ENCODE measurements around the gene TRNT1.

Gene TRNT1

DNA sequence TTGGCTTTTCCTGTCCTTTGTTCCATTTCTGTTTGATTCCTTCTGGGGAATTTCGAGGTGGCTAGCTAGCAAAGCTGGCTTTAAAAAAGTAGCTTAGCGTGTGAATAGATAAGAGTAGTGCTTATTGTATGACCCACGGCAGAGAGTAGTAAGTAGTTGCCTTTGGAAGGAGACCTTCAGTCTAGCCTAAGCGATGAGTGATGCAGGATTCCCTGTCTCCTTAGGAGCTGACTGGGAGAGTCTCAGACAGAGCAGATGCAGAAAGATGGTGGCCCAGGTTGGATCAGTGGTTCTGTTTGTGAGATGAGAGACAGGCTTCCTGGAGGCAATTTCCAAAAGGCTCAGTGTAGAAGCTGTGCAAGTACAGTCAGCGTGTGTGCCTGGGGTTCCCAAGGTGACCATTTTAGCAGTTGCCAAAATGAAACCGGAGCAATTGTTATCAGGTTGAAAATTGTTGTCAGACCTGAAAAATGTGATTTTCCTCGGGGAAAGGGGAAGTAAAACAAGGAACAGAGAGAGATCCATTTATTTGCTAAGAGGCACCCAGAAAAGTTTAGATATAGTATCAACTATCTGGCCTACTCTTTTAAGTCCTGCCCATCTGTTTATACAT lies 15.9 kb upstream of the TRNT1 start:
- no peak for DNase-seq (ENCODE audit: low spot score)

DNA sequence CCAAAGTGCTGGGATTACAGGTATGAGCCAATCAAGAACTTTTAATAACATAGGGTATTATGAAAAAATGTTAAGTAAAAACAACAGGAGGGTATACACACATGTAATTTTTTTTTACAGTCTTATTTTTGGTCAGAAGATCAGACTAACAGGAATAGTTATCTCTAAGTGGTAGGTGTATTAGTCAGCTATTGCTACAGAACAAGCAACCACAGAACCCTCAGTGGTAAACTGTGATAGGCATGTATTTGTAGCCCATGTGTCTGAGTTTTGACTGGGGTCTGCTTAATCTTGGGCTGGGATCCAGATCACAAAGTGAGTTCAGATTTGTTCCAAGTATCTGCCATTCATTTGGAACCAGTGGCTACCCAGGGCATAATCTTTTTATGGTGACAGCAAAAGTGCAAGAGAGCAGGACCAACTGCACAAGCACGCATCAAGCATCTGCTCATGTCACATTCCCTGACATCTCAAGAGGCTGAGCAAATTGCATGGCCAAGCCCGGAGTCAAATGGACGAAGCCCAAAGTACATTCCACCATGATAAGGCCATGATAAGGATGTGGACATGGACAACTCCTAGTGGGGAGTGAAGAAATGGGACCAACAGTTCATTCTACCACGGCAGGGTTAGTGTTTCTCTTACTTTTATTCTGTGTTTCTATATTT lies 13.6 kb upstream of the TRNT1 start:
- no peak for DNase-seq (ENCODE audit: low spot score)

DNA sequence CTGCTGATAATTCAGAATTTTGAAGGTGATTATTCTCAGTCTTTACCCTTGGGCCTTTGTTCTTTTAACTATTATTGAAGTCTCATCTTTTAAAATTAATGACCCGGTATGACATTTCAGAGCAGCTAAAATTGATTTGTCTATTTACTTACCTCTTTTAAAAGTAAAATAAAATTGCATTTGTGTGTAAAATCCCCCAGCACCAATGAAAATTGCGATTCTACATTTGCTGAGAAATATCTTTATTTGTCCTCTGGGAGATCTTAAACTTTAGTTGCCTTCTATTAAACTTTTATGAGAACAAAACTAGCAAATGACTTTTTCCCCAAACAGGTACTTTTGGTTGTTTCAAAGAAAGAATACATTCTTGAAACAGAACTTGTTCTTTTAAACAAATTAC lies 9.1 kb upstream of the TRNT1 start:
- no peak for DNase-seq (ENCODE audit: low spot score)

DNA sequence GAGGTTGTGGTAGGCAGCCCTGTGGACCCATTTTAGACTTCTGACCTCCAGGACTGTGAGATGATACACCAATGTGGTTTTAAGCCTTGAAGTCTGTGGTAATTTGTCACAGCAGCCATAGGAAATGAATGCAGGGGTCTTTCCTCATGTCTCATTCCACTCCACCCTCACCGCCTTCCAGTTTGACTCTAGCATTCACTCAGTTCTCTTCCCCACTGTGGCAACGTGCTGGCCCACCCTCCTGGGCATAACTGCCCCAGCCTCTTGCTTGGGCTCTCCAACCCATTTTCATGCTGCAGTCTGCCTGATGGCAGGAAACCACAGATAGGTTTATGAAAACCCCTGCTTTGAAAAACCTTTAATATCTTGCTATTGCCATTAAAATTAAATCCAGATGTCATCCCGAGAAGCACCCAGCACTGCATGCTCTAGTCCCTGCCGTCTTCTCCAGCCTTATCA lies 7.3 kb upstream of the TRNT1 start:
- DNase-seq (ENCODE audit: low spot score): no peak

DNA sequence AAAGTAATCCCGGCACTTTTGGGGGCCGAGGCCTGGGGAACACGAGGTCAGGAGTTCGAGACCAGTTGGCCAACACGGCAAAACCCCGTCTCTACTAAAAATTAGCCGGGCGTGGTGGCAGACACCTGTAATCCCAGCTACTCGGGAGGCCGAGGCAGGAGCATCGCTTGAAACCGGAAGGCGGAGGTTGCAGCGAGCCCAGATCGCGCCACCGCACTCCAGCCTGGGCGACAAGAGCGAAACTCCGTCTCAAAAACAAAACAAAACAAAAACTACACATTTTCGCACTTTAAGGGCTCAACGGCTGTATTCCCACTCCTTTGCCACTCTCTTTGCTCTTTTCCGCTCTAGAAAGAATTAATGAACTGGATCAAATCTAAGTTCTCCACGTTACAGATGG lies 763 bp upstream of the TRNT1 start:
- no peak for DNase-seq (ENCODE audit: low spot score)

DNA sequence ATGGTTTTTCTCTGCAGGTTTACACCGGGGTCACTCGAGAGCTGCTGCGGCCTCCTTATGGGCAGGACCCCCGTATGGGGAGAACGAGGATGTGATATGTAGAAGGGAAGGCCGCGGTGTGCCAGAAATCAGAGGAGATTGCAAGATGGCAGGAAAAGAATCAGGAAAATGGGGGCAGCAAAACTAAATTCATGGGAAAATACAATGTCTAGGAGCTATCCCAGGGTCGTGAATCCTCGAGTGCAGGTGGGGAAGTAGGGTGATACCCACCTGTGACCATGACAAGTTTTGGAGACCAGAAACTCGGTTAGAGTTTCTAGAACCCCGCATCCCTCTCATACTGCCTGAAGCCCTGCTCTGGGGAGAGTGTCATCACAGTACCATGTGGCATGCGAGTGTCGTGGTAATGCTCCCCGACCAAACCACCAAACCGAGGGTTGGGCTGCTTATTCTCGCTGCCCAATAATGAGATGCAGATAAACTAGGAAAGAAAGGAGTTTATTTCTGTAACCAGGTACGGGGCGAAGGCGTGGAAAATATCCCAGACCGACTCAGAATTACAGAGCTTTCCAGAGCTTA lies 781 bp downstream of the TRNT1 start:
- DNase-seq (ENCODE audit: low spot score): no peak

DNA sequence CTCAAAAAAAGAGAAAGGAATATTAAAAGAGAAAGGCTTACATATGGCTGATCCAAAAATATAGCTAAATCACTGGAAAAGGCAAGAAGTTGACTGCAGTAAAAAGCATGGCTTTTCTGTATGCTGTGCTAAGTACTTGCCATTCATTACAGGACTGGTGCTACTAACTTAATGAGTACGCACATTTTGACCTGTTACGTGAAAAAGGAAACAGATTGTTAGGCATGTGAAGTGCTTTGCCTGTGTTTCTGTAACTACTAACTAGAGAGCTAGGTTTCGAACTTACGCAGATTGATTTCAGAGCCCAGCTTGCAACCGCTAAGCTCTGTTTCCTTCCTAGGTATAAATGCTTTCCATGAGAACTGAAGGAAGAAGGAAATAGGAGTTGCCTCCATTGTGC lies 2.8 kb downstream of the TRNT1 start:
- no peak for DNase-seq (ENCODE audit: low spot score)

DNA sequence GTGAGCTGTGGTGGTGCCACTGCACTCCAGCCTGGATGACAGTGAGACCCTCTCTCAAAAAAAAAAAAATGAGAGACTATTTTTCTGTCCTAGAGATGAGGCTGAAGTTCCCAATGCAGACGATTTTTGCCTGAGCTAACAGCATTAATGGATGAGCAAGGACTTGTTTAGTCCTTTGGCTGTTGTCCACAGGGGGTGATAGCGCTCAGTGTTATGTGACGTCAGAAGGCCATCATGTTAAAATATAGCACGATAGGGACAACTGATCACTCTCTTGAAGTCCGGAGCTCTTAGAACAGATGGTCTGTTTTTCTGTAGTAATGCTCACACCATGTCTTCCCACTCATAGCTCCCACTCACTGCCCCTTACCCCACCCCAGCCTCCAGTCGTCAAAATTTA lies 6.8 kb downstream of the TRNT1 start:
- no peak for DNase-seq (ENCODE audit: low spot score)

DNA sequence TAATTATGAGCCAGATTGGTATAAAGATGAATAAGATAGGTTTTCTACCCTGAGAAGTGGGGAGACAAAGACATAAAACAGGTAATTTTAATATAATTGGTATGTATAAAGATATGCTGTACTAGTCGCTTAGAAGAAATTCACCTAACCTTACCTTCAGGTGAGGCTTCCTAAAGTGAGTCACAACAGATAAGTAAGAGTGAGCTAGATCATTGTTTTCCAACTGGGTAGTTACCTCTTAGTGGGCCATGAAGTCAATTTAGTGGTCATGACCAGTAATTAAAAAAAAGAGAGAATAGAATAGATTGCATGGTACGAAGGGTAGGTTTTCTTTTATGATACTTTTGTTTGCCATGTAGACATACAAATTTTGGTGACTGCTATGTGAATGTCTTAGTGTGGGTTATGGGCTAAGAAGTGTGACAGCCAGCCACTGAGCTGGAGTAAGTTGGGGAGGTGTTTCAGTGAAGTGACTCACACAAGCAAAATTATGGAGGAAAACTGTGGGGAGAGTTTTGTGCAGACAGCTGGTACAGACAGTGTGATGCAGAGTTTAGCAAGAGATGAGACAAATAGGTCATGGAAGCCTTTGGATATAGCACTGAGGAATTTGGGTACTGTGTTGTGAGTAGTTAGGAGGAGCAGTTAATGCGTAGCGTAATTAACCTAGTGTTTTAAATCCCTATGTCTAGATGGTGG lies 8.2 kb downstream of the TRNT1 start:
- no peak for DNase-seq (ENCODE audit: low spot score)

DNA sequence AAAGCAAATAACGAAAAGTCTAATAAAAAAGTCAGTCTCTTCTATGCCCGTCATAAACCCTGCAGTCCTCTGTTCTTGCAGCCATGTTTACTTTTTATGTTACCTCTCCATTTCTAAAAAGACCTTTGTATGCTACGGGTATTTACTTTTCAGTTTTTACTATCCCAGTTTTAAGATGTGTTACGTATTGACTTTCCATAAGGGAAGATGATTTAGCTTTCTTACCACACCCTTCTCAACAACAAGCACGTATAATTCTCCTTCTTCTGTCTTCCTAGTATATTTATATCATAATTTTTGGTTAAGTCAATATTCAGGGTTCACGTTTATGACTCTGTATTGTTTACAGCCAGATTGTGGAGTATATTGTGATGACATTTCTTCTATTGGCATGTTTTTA lies 10.8 kb downstream of the TRNT1 start:
- DNase-seq (ENCODE audit: low spot score): no peak

DNA sequence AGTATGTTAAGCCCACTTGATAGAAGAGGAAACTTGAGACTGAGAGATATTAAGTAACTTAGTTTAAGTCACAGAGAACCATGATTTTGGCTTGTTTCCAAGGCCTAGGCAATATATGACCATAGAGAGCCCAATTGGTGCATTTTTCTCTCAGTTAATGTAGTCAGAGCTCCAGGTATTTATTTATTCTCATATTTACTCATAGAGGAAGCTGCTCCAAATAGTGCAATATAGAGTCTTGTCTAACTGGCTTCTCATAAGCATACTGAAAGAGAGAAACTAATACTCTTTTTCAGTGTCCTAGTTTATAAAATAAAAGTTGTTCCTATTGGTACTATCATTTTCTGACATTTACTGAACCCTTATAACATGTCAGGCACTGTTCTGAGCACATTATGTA lies 15.2 kb downstream of the TRNT1 start:
- no peak for DNase-seq (ENCODE audit: low spot score)

DNA sequence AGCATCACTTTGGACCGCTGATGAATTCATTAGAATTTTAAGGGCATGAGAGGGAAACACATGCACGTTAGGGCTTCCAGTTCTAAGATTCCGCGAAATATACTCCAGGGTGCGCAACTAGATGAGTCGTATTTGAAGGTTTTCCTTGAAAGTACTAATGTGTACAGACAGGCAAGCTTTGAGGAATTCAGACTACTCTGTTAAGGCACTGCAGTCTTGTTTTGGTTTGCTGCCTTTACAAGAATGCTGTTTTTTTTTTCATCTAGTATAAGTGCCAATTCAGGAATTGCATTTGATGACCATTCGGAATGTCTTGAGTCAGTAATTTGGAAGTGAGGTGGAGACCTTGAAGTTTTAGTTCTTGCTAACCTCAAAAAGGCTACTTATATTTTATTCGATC lies 19.1 kb downstream of the TRNT1 start:
- no peak for DNase-seq (ENCODE audit: low spot score)

DNA sequence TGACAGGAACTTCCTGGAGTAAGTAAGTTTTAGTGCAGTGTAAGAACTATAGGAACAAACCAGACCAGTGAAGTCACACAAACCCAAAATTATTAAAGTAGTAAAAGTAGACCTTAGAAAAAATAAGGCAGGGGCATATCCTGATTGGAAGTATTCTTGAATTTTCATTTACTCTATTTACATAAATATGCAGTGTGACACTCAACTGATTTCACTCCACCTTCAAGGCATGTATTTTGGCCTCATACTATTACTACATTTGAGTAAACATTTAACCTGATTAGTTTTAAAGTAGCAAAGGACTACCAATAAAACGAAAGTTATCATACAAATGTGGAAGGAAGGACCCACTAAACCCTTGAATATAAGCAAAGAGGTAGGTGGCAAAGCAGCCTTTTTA lies 22.8 kb downstream of the TRNT1 start:
- no peak for DNase-seq (ENCODE audit: low spot score)

DNA sequence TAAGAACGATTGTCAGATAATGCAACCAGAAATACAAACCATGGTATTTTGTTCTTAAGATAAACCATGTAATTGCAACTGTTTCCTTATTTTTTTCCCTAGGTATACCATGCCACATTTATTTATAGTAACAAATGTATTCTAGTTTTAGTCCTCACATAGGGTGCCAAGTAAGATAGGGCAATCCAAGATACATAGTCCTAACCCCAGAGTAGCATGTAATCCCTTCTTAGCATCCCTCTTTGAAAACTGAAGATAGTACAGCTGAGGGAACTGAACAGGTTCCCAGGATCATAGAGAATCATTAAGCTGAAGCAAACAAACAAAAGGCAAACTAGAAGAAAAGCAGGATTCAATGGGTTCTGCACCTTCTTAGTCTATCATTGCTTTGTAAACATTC lies 24.8 kb downstream of the TRNT1 start:
- DNase-seq (ENCODE audit: low spot score): no peak

DNA sequence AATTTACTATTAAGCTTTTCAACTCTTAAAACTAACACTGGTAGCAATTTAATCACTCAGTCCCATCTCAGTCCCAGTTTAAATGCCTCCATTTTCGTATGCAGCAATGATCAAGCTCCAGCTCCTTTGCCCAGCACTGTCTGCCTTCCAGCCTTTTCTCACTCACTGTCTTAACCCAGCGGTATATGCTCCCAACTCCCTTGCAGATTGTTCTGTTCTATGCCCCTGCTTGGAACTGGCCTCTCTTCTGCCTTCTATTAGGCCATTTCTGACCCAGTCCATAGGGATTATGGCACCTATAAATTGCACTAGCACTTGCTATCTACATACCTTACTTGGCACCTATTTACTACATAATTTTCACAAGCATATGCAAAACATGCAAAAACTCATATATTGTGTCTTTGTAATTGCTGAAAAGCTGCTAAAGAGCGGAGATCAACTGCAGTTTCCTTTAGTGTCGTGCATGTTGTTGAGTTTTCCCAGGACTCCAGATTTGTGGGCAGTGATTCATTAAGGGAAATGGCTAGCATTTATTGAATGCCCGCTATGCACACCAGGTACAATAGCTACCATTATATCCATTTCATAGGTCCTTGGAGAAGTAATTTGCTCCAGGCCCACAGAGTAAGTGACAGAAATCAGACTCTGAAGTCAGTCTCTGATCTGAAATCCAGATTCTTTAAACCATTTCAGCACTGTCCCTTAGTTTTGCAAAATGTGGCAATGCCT lies 28.3 kb downstream of the TRNT1 start:
- no peak for DNase-seq (ENCODE audit: low spot score)

DNA sequence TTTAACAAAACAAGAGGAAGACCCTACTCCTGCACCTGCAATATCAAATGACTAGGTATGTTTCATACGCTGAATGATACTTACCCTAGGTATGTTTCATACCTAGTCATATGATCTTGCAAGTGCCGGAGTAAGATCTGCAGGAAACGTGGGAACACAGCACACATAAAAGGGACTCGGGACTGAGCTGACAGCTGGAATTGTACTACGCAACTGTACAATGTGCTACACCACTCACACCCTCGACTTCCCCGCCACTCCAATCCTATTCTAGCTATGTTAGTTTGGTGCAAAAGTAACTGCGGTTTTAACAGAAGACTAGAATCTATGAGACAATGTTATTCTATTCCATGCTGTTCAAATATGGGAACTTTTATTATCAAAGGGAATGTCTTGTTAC lies 30.7 kb downstream of the TRNT1 start:
- DNase-seq (ENCODE audit: low spot score): no peak

DNA sequence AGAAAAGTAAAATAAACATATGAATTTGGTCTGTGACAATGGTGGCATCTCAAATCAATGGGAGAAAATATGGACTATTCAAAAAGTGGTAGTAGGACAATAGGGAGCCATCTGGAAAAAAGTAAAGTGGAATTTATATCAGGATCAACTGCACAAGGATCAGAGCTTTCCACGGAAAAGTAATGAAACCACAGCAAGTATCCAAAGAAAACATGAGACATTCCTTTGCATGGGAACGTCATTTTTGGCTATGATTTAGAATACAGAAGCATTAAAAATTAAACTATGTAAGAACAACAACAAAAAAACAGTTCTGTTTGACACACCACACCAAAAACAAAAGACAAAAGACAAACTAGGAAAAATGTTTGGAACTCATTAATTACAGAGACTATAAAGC lies 34.1 kb downstream of the TRNT1 start:
- DNase-seq (ENCODE audit: low spot score): no peak

DNA sequence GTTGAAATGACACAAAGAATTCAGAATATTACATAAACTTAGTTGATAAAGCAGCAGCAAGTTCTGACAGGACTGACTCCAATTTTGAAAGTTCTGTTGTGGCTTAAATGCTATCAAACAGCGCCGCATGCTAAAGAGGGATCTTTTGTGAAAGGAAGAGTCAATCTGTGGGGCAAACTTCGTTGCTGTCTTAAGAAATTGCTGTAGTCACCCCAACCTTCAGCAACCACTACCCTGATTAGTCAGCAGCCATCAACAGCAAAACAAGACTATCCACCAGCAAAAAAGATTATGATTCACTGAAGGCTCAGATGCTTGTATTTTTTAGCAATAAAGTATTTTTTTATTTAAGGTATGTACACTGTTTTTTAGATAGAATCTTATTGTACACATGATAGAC lies 38.5 kb downstream of the TRNT1 start:
- no peak for DNase-seq (ENCODE audit: low spot score)

DNA sequence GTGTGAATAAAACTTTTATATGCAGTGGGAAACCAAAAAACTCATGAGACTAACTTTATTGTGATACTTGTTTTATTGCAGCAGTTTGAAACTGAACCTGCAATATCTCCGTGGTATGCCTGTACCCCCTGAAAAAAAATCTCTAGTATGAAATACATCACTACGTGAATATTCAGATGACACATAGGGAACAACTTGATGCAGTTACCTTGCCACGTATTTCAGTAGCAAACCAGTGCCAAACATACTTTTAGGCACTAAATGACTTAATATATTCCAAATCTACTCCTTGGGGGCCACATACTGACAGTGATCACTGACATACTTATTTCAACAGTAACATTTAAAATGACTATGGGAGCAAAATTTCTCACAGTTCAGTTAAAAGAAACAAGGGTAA lies 38.9 kb downstream of the TRNT1 start:
- DNase-seq (ENCODE audit: low spot score): no peak

DNA sequence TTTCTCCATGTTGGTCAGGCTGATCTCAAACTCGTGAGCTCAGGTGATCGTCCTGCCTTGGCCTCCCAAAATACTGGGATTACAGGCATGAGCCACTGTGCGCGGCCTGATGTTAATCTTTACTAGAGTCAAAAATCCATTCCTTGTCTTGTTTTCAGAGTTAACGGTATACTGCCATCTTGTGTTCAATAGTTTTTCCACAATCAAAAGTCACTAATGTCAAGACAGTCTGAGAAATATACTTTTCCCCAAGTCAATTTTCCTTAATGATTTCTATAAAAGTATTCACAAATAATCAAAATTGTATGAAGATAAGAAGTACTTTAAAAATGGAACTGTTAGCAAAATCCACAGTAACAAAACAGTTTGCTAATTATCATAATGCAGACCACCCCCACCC lies 44.3 kb downstream of the TRNT1 start:
- peak; percentile 12 for DNase-seq (ENCODE audit: low spot score)

DNA sequence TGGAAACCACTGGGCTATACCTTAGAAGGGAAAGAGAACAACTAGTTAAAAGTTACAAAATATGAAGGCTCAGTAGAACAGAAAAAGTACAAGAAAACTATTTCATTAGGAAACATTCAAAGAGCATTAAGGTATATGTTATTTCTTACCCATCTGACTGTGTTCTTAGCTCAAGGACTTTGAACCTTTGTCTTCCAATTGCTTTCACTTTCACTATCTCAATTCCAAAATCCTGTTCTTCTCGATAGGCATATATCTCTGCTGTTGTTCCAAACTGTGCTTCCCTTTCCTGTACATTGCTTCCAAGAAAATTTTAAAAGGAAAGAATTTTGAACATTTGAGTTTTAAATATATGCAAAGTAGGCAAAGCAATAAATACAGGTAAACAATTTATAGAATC lies 45.9 kb downstream of the TRNT1 start:
- no peak for DNase-seq (ENCODE audit: low spot score)

DNA sequence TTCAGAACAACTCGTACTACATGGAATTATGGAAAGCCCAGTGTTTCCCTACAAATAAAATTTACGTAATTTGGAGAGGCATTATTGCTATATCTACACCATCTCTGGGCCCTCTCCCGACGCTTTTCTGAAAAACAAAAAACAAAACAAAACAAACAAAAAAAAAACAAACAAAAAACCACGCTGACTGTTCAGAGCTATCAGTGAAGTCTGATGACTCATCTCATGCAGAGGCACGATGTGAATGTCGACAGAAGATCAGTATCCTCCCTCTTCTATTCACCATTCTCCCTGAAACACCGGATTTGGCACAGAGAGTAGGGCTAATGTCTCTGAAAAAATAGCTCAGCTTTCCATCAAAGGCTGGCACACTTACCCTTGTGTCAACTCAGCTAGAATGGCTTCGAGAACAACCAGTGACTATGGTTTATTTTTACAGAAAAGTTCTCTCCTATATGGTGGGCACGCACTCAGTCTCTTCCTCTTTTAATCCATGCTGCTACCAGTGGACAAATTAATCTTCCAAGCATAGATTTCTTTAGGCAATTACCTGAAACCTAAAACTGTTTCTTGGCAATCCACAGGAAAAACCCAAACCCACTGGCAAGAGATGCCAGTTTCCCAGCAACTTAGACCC lies 51.2 kb downstream of the TRNT1 start:
- DNase-seq (ENCODE audit: low spot score): no peak

All from iPS-NIHi11 (cell line).